CD4-positive, alpha-beta T cell treated with Interleukin-1 beta for 1 hour (primary cell): ENCODE results near the gene RANGAP1.

Source experiments
- DNase-seq, 2 donors: peaks; one replicate each; pipeline ENCODE4 v3.0.0-alpha.2; 2020 to 2022

Gene RANGAP1, protein sequence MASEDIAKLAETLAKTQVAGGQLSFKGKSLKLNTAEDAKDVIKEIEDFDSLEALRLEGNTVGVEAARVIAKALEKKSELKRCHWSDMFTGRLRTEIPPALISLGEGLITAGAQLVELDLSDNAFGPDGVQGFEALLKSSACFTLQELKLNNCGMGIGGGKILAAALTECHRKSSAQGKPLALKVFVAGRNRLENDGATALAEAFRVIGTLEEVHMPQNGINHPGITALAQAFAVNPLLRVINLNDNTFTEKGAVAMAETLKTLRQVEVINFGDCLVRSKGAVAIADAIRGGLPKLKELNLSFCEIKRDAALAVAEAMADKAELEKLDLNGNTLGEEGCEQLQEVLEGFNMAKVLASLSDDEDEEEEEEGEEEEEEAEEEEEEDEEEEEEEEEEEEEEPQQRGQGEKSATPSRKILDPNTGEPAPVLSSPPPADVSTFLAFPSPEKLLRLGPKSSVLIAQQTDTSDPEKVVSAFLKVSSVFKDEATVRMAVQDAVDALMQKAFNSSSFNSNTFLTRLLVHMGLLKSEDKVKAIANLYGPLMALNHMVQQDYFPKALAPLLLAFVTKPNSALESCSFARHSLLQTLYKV

DNA sequence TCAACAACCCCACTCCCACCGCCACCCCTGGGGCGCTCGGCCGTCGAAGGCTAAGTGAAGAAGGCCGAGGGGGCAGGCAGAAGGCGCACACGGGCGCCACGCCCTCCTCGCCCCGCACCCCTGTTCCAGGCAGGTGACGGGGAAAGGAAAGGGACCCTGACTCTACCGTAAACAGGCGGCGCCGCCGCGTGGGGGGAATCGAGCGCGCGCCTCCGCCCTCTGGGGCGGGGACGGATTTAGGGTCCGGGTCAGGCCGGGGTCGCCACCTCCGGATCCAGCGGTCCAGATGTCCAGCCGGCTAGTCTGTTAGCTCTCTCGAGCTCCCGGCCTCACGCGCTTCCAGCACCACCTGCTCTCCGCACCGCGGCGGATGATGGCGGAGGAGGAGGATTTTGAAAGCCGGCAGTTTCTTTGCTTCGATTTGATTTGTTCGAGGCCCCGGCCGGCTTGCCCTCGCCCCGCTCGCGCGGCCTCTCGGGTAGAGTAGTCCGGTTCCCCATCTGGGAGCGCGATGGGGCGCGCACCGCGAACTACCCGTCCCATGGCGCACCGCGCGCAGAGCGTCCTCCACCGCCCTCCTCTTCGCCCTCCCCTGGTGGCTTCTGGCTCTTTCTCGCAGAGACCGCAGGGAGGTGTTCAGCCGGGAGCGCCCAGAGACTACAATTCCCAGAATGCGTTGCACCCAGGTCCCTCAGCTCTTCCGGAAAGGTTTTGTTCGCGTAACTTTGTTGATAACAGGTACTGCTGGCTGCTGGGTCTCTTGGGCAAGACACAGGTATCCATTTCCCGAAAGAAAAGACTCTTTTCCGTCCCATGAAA is at the start of gene RANGAP1:
RANGAP1 (minus strand) TSS at position 368 of the 819 bp plus-strand sequence. CDS start 5,143 bp downstream, outside the sequence.
- peak; percentile 98 for DNase-seq

DNA sequence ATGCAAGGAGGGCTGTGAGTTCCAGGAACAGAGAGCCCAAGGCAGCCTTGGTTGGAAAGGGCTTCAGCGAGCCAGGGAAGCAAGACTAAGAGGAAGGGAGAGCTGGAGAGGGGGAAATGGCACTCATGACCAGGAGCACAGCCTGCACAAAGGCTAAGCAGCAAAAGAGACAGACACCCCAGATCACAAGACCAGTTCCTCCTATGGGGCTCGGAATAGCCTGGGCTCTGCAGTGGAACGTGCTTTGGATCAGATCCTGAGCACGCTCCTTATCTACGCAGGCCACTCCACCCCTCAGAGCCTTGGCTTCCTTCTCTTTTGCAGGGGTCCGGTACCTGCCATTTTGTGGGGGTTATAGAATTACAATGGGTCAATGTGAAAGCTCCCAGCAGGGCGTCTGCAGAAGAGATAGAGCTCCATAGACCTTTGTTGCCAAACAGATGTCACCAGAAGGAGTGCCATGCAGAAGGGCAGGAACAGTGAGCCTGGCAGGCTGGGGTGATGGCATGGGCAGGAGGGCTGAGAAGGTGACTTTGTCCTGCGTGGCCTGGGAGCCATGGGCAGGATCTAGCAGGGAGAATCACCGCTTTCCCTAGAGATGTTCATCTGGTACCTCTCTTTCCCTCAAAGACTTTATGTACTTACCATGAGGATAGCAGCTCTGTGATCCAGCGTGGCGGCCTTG is 49.1 kb upstream of the RANGAP1 start:
- no peak for DNase-seq

DNA sequence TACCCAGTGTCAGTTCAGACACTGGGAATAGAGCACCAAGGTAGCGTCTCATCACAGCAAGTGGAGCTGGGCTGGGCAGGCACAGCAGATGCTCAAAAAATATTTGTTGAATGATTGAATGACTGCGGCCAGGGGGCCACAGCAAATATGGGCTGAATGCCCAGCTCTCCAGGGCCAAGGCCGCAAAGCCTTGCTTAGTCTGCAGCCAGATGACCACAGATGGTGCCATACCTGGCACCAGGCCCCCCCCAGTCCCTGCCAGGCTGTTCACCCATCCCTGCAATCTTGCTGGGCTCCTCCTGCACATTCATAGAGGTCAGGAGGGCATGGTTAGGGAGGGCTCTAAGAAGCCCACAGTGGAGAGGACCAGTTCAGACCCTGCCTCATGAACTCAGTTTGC is 48.2 kb upstream of the RANGAP1 start:
- no peak for DNase-seq

DNA sequence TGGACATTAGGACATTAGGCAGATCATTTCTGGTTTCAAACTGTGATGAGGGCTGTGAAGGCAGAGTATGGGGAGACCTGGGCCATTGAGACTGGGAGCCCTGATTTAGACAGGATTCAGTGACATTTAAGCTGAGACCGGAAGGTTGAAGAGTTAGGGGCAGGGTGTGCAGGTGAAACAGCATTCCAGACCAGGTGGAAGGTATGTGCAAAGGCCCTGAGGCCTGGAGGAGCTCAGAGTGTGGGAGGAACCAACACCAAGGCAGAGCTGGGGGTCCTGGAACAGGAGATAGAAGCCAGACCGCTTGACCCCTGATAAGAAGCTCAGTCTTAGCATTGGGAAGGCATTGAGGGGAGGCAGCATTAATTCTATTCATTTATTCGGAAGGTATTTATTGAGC is 47.8 kb upstream of the RANGAP1 start:
- no peak for DNase-seq

DNA sequence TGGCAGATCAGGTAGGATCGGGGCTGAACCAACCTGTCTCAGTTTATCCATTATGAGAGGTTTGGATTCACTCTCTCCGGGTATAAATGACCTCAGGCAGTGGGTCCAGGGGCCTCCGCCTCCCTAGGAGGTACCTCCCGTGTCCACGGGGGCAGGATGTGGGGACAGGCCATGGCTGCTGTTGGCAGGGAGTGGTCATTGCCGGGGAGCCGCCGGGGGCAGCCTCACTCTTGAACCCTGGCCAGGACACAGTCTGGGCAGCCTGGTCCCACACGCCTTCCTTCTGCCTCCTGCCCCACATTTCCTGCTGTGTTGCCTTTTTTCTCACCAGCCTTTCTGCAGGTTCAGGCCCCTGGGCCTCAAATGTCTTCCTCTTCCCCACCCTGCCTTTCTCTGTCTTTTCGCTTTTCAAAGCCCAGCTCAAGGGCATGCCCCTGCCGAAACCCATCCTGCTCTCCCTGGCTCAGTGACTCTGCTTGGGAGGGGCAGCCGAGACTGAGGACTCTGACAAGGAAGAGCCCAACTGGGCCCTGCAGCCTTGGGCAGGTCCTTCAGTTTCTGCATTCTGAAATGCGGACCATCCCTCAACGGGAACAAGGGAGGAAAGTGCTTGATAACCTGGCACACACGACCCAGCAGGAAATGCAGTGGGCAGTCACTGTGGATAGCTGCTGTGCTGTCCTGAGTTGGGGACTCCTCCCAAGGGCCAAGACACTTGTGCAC is 46.4 kb upstream of the RANGAP1 start:
- no peak for DNase-seq

DNA sequence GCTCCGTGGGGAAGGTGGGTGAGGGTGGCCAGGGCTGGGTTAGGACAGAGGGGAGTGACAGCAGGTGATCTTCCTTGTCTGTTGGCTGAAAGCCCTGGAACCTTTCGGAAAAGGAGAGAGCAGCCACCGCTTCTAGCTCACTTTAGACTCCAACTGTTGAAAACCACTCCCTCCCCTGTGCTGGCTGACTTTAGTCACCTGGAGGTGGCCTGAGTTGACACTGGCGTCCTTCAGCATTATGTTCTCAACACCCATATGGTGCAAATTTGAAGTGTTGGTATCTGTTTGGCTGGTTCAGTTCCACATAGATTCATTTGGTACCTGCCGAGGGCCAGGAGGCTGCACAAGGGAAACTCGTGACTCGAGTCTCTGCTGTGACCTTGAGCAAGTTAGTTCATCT is 44.2 kb upstream of the RANGAP1 start:
- DNase-seq = no peak

DNA sequence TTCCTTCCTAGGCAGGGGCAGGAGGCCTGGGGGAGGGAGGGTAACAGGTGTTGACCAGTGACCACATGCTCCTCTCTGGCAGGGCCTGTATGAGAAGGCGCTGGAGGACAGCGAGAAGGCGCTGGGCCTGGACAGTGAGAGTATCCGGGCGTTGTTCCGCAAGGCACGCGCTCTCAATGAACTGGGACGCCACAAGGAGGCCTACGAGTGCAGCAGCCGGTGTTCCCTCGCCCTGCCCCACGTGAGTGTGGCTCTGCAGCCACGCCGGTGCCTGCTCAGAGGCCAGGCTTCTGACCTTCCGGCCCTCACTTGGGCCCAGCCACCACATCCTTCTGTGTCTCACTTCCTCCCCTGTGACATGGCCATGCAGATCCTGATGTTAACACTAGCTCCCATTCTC is 41.1 kb upstream of the RANGAP1 start:
- no peak for DNase-seq

DNA sequence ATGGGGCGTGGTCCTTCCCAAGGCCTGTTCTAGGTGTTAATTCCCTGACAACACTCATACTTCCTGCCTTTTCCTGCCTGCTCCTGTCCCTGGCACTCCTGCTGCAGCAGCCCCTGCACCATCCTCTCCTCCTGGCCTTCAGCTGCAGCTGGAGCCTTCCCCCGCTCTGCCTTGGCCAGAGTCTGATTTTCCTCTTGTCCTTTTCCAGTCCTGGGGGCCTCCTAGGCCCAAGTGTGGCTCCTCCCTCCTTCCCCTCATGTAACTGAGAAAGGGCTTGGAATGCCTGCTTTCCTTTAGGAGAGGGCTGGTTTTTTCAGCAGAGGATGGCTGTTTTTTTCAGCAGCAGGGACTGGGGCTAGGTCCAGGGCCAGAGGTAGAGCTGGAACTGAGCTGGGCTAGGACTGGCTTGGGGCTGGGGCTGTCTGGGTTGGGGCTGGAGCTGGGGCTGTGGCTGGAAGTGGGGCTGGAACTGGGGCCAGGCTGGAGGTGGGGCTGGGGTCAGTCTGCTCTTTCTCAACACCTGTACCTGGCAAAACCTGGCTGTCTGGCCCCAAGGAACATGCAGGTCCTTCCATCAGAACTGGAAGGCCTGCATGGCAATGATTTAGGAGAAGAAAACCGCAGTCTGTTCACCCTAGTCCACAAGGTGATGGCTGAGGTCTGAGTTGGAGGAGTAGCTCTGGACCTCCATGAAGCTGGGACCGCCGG is 39.0 kb upstream of the RANGAP1 start:
- no peak for DNase-seq

DNA sequence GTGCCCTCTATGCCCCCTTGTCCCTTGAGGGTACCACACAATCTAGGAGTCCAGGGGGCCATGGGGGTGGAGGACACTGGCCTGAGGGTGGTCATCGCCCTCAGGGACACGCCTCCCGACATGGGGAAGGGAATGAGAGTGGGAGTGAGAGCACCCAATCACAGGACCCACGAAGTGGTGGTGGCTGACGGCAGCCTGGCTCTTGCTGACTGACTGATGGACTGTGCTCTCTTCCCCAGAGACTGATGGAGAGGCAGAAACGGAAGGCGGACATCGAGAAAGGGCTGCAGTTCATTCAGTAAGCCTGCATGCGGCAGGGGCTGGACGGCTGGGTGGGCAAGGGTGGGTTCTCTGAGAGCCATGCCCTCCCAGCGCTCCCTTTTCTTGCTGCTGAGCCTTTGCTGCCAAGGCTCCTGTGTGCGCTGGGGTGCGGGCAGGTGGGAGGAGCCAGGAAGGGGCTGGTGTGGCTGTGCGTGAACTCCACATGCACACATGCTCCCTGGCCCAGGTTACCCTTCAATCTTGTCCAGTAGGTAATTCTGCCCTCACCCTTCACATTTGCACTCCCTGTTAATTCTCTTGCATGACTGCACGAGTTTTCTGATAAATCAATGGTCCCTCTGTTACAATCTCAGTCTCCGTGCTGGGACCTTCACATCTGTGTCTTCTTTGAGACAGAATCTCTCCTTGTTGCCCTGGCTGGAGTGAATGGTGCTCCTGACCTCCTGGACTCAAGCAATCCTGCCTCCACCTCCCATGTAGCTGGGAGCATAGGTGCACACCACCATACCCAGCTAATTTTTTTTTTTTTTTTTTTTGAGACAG is 34.6 kb upstream of the RANGAP1 start:
- no peak for DNase-seq

DNA sequence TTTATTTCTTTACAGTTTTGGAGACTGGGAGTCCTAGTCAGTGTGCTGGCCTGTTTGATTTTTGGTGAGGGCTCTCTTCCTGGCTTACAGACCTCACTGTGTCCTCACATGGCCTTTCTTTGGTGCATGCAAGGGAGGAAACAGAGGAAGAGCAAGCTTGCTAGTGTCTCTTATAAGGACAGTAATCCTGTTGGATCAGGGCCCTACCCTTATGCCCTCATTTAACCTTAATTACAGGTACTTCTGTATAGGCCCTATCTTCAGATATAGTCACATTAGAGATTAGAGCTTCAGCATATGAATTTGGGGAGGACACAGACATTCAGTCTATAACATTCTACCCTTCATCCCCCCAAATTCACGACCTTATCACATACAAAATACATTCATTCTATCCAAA is 29.6 kb upstream of the RANGAP1 start:
- no peak for DNase-seq

DNA sequence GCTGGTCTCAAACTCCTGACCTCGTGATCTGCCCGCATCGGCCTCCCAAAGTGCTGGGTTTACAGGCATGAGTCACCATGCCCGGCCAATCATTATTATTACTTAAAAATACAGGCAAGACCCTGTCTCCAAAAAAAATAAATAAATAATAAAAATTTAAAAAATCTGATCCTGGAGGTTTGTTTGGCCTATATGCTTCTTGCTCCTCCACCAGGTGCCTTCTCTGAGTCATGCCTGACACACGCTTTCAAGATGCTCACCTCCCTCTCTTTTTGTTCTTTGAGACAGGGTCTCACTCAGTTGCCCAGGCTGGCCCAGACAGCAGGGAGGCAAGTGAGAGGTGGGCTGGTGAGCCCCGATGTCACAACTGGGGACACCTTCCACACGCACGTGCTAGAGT is 28.8 kb upstream of the RANGAP1 start:
- DNase-seq = no peak

DNA sequence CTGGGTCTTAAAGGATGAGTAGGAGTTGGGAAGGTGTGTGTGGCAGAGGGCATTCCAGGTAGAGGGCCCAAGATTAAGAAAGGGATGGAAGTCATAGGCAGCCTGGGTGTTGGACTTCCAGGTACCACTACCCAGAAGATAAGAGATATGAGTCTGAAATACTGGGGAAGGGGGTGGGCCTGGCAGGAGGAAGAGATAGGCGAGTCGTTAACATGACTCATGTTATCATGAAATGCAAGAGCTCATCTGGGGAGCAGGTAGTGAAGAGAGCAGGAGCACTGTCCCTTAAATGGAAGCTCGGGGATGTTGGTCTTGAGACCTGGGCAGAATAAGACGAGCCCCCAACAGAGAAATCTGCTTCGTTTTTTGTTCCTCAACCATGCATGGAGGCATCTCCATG is 25.5 kb upstream of the RANGAP1 start:
- DNase-seq = no peak

DNA sequence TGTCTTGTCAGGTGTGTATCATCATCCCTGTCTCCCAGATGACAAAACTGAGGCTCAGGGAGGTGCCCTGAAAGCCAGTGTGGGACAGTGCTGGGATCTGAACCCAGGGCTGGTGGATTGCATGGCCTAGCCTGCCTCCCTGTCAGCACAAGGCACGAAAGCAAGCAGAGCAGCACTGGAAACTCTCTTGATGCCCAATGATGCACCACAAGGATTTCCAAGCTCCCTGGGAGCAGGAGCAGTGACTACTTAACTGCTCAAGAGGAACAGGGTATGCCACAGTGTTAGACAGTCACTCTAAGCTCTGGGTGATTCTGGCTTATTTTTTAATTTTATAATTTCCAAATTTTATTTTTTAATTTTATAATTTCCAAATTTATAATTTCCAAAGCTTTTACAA is 24.3 kb upstream of the RANGAP1 start:
- no peak for DNase-seq

DNA sequence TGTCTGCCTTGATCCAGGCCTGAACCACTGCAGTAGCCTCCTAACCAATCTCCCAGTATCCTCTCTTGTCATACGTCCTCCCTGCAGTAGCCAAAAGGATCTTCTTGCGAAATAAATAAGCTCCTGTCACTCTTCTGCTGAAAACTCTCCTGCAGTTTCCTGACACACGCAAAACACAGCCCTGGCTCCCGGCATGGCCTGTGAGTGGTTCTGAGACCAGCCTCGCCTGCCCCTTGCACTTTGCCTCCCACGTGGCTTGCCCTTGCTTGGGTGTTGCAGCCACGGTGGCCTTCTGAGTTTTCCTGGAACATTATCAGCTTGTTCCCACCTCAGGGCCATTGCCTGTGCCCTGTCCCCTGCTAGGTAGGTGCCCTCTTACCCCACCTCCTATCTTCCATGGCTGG is 22.6 kb upstream of the RANGAP1 start:
- no peak for DNase-seq

DNA sequence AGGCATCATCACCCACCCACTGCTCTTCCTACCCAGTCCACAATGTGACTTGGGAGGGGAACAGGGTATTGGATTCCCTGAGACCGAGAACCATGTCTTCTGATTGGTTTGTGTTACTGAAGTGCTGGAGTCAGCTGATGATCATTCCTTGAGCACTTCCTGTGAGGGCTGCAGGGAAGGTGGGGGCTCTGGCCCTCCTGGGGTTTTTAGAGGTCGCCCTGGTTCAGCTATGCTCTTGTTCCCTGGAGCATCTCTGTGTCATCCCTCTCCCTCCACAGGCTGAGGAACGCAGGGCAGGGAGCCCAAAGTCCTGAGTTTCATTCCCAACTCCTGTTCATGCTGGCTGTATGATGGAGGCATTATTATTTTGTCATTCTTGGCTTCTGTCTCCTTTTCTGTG is 22.1 kb upstream of the RANGAP1 start:
- no peak for DNase-seq

DNA sequence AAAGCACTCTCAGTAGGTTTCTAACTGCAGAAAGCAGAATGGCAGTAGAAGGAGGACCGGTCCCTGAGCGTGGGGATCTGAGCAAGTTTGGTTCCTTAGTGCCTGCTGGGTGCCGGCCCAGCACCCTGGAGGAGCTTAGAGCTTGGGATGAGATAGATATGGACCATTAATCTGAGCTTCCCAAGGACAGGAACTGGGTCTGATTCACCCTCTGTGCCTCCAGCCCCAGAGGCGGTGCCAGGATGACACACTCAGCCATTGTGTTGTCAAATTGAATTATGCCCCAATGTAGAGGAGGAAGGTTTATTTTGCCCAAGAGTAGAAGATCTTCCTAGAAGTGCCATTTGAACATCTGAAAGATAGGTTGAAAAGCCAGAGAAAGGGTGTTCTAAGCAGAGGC is 19.7 kb upstream of the RANGAP1 start:
- DNase-seq = no peak

DNA sequence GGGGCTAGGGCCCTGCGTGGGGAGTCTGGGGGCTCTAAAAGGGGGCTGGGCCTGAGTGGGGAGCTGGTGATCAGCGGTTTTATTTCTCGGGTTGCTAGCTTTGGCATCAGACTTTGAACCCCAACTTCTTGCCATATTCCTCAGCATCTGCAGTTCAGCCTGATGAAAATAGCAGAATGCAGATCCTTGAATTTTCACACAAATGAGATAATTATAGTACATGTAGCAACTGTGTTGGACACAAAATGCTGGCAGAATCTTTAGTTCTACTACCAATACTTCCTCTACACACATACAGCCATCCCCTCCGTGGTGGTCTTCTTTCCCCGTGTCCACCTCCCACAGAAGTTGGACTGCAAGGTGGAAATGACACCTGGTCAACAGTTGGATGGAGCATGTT is 16.8 kb upstream of the RANGAP1 start:
- DNase-seq = no peak

DNA sequence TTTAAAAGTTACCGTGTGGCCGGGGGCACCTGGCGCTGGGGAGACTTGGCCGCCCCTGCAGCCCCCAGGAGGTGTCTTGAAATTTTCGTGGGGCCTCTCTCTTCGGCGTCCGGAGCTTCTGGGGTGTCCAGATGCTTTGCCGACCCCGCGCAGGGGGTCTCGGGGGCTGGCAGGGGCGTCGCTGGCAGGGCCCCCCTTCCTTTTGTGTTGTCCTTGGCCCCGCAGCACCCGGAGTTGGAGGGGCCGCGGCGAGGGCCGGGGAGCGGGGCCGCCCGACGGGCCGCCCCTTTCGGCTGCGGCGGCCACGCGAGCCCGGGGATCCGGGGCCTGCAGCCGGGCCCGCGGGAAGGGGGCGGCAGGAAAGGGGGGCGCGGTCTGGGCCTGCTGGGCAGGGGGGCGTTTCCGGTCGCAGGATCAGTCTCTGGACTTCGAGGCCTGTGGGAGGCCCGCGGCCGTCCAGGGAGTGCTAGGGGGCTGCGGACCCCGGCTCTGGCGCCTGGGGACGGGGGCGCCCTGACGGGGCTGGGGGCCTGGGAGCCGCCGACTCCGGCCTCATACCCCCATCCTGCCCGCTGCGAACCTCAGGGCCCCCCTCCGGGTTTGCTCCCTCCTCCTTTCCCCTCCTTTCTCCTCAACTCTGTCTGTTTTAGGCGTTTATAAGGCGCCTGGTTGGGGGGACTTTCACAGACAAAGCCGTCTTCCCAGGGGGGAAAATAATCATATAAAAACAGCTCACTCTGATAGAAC is 16.2 kb upstream of the RANGAP1 start:
- peak in 1 of 2 donors; percentile 13 for DNase-seq

DNA sequence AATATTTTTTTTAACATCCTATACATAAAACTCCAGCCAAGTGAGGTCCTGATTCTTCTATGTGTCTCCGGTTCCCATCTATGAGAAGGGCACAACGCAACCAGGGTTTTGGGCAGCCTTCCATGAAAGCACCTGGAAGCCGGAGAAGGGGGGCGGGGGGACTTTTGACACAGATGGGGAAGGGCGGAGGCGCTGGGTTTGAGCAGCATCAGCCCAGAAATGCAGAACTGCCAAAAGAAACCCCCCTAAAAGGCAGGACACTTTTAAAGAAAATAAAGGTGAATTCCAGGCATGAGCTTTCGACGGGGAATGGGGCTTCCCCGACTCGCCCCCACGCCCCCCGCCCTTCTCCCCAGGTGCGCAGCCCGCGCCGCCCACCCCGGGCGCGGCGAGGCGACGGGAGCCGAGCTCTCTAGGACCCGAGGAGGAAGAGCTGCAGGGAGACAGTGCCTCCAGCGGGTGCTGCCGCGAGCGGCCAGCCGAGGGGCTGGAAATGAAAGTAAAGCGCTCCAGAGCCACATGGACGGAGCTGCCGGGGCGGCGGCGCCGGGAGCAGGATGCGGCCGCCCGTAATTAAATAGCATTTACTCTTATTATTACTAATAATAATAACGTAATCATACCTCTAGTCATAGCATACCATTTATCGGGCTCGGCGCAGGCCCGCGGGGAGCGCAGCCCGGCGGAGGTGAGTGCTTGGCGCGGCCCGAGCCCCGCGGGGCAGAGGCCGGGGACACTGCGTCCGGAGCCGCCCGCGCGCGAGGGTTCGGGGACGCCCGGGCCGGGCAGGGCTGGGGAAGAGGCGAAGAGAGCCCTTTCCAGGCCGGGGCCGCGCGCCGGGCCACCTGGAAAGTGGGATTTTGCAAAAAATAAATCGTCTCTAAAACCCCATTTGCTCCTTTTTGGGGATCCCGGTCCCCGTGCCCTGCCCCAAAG is 15.4 kb upstream of the RANGAP1 start, which contains the start of gene ZC3H7B:
ZC3H7B (plus strand) TSS at position 441 of the 936 bp plus-strand sequence. CDS start 19,136 bp downstream, outside the sequence.
- peak; percentile 88 to 89 for DNase-seq
